K562 (cell line): ENCODE data around the gene ATP8B2. TPM values are rescaled to one million over a fixed set of nuclear protein-coding genes. Genes with fewer than 3 reads are reported as not detected.

Source experiments
- E2F6 ChIP-seq, 2 experiments: IDR thresholded peaks; 2 replicates each; pipeline ENCODE4 v1.6.1; 2011; ENCODE audit warnings: borderline replicate concordance in 1 of 2, control low read depth in 1 of 2, low read depth in 1 of 2, low read length in 1 of 2, mild to moderate bottlenecking in 1 of 2, mixed read lengths in 1 of 2, moderate library complexity in 1 of 2; ENCODE audit not compliant: insufficient read depth in 1 of 2, insufficient read length in 1 of 2, poor library complexity in 1 of 2, severe bottlenecking in 1 of 2; ENCODE audit errors: extremely low read depth in 1 of 2
- EP400 ChIP-seq: fragments of 450-650 bp; IDR thresholded peaks from 2 replicates; pipeline ENCODE4 v1.6.1; 2017; ENCODE audit warnings: antibody characterized with exemption, mild to moderate bottlenecking, moderate library complexity
- KHSRP ChIP-seq: fragments of 450-650 bp; IDR thresholded peaks from 2 replicates; pipeline ENCODE4 v1.6.1; 2017
- POLR2B ChIP-seq: fragments of 450-650 bp; IDR thresholded peaks from 2 replicates; pipeline ENCODE4 v1.6.1; 2018; ENCODE audit warnings: low read depth; ENCODE audit not compliant: partially characterized antibody
- RAD51 ChIP-seq: fragments of 450-650 bp; IDR thresholded peaks from 2 replicates; pipeline ENCODE4 v1.7.1; 2016; ENCODE audit warnings: low read depth, mild to moderate bottlenecking, borderline replicate concordance
- RBM17 ChIP-seq: fragments of 200-400 bp; formaldehyde crosslinking; IDR thresholded peaks from 2 replicates; pipeline ENCODE4 v1.6.1; 2017; ENCODE audit warnings: low read depth, mild to moderate bottlenecking, low read length, borderline replicate concordance
- SIX5 ChIP-seq, 2 experiments: IDR thresholded peaks; 2 replicates each; pipeline ENCODE4 v1.6.1; 2011; ENCODE audit warnings: low read length in 2 of 2, borderline replicate concordance in 1 of 2, low read depth in 1 of 2, mild to moderate bottlenecking in 1 of 2, moderate library complexity in 1 of 2; ENCODE audit not compliant: insufficient read depth in 1 of 2
- TBL1XR1 ChIP-seq, 2 experiments: IDR thresholded peaks; 2 replicates each; pipeline ENCODE4 v1.6.1; 2012; ENCODE audit warnings: improper control_type of control experiment in 2 of 2, low read length in 2 of 2, mild to moderate bottlenecking in 1 of 2
- TRIM28 ChIP-seq: fragments of 450-650 bp; IDR thresholded peaks from 2 replicates; pipeline ENCODE4 v1.6.1; 2017
- ZBTB17 ChIP-seq: fragments of 450-650 bp; formaldehyde crosslinking; IDR thresholded peaks from 2 replicates; pipeline ENCODE4 v1.4.0; 2020; ENCODE audit warnings: mild to moderate bottlenecking
- ZNF318 ChIP-seq, 2 experiments: fragments of 450-650 bp; IDR thresholded peaks; 2 replicates each; pipeline ENCODE4 v1.6.1; 2016; ENCODE audit warnings: mild to moderate bottlenecking in 2 of 2, borderline replicate concordance in 1 of 2, low read depth in 1 of 2, moderate library complexity in 1 of 2
- polyA plus RNA-seq, 8 experiments: library from polyadenylated mRNA; depleted of rRNA in 4 of 8; stranded (reverse) in 5 of 8; unstranded in 3 of 8; fragments of >200 nt; fragmentation: Nextera tagmentation in 2 of 8; fragmentation: Illumina TruSeq in 1 of 8; extraction: Ambion mirVana in 2 of 8; extraction: Trizol in 1 of 8; gene quantifications; 2 replicates each; pipeline versions ENCODE4 v1.2.1 to v1.2.3, GENCODE V29; 2011 to 2014; ENCODE audit warnings: inconsistent platforms in 1 of 8, missing spikeins in 1 of 8
- total RNA-seq, 7 experiments: library from RNA; depleted of rRNA in 6 of 7; stranded (reverse); fragments of >200 nt in 6 of 7; fragmentation: Illumina TruSeq in 2 of 7; extraction: Trizol in 2 of 7; gene quantifications; 2 replicates each; pipeline versions ENCODE4 v1.2.1 to v1.2.3, GENCODE V29; 2011 to 2021; ENCODE audit warnings: low replicate concordance in 1 of 7
- TF ChIP-seq, protein P1 (sequence below), 2 experiments: fragments of 250-450 bp in 1 of 2; fragments of 450-650 bp in 1 of 2; sonication (Bioruptor Pico) in 1 of 2; IDR thresholded peaks; 2 replicates each; pipeline versions ENCODE4 v1.6.1 to v1.8.0; 2016 to 2021; ENCODE audit warnings: mild to moderate bottlenecking in 2 of 2, moderate library complexity in 2 of 2, missing compliant biosample characterization in 1 of 2, missing genetic modification characterization in 1 of 2
- TF ChIP-seq, protein P2 (sequence below): fragments of 450-650 bp; conservative IDR thresholded peaks from 2 replicates; pipeline ENCODE4 v1.6.1; 2016; ENCODE audit warnings: missing genetic modification characterization, low read depth, mild to moderate bottlenecking, control low read depth, missing compliant biosample characterization

ATP8B2 gene
- total and polyA plus RNA-seq, 9 of the 15 experiments (the other 6 are each of a cell fraction or from before 2014, with no cell fraction given): 0.27 to 33.2 (median 18.4) TPM

GRCh38 chr1:154320882-154321608 is 4.3 kb upstream of the ATP8B2 start, which contains the start of gene AQP10 (continued):
- peak; percentile 50 to 52 for TF ChIP-seq E2F6 (IDR thresholded peaks at IDR 0.05; ENCODE audit: borderline replicate concordance in 1 of 2, extremely low read depth in 1 of 2, insufficient read depth in 1 of 2, insufficient read length in 1 of 2, low read depth in 1 of 2, low read length in 1 of 2, poor library complexity in 1 of 2, severe bottlenecking in 1 of 2)
- TF ChIP-seq, protein P1, sequence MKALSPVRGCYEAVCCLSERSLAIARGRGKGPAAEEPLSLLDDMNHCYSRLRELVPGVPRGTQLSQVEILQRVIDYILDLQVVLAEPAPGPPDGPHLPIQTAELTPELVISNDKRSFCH (CRISPR knock-in tag; IDR thresholded peaks at IDR 0.05): no peak
- TF ChIP-seq, protein P1 (tag; IDR thresholded peaks at IDR 0.05): 0 out of 2 replicates have a peak, but pooled peaks have one; percentile 47
- TF ChIP-seq KHSRP: no peak
- TF ChIP-seq ZBTB17 (CRISPR knock-in tag): no peak
- TF ChIP-seq ZNF318 (IDR thresholded peaks at IDR 0.05; ENCODE audit: borderline replicate concordance in 1 of 2, low read depth in 1 of 2): peak in 1 of 2 experiments; percentile 73; a peak in 2 of 4 replicates
- TF ChIP-seq TBL1XR1 (IDR thresholded peaks at IDR 0.05; ENCODE audit: low read length in 2 of 2): peak; percentile 39 to 88; a peak in 2 of 4 replicates
- TF ChIP-seq TRIM28: 0 out of 2 replicates have a peak, but pooled peaks have one; percentile 36
- peak; percentile 81 for TF ChIP-seq EP400
- peak; percentile 52; the same call in 1 of the 2 replicates for TF ChIP-seq RAD51
- TF ChIP-seq RBM17: no peak
- peak; percentile 44 for TF ChIP-seq POLR2B
- TF ChIP-seq SIX5 (IDR thresholded peaks at IDR 0.05; ENCODE audit: borderline replicate concordance in 1 of 2, insufficient read depth in 1 of 2, low read depth in 1 of 2, low read length in 2 of 2): no peak
- TF ChIP-seq, protein P2, sequence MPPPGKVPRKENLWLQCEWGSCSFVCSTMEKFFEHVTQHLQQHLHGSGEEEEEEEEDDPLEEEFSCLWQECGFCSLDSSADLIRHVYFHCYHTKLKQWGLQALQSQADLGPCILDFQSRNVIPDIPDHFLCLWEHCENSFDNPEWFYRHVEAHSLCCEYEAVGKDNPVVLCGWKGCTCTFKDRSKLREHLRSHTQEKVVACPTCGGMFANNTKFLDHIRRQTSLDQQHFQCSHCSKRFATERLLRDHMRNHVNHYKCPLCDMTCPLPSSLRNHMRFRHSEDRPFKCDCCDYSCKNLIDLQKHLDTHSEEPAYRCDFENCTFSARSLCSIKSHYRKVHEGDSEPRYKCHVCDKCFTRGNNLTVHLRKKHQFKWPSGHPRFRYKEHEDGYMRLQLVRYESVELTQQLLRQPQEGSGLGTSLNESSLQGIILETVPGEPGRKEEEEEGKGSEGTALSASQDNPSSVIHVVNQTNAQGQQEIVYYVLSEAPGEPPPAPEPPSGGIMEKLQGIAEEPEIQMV (tag): peak; percentile 70
